Measurements from ENCODE around the gene CAPN1. TPM values are rescaled to one million over a fixed set of nuclear protein-coding genes. Genes with fewer than 3 reads are reported as not detected.

The CAPN1 gene
- total RNA-seq, 1 donor from 2014 or later = 24.3 TPM

DNA sequence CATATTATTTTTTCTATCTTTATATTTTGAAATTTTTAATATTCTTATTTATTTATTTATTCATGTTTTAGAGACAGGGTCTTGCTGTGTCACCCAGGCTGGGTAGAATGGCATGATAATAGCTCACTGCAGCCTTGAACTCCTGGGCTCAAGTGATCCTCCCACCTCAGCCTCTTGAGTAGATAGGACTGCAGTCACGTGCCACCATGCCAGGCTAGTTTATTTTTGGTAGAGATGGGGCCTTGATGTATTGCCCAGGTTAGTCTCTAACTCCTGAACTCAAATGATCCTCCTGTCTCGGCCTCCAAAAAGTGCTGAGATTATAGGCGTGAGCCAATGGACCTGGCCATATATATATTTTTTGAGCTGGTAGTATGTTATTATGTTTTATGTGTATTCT, 14.1 kb upstream of the CAPN1 start:
- Histone ChIP-seq H3K36me3 (no peaks in the 10 kb centered on the region), H3K4me1 (no peaks in the 10 kb centered on the region), H3K27me3 (no peaks in the 10 kb centered on the region), H2AFZ (replicated peaks) (no peak overlapping the region), H3K9me3 (ENCODE audit: low read depth) (no peaks in the 10 kb centered on the region), H3K4me3 (no peak overlapping the region), H3F3A (ENCODE audit: low read depth) (peaks cover 3% of the 10 kb centered on the region), H4K20me1 (ENCODE audit: low read depth) (no peaks in the 10 kb centered on the region), H3K79me2 (ENCODE audit: low read depth) (no peaks in the 10 kb centered on the region), H3K9ac (no peak overlapping the region), H3K4me2 (no peak overlapping the region), H3K27ac (no peak overlapping the region)
- Mint-ChIP-seq H3K4me1 (peaks cover 5% of the 10 kb centered on the region), H3K27me3 (ENCODE audit: insufficient read depth, low read depth) (no peaks in the 10 kb centered on the region), H3K27ac (no peak overlapping the region), H3K36me3 (no peaks in the 10 kb centered on the region), H3K4me3 (no peak overlapping the region), H3K9me3 (no peaks in the 10 kb centered on the region)
- DNase-seq (ENCODE audit: low spot score) = no peak
- TF ChIP-seq, protein P1, sequence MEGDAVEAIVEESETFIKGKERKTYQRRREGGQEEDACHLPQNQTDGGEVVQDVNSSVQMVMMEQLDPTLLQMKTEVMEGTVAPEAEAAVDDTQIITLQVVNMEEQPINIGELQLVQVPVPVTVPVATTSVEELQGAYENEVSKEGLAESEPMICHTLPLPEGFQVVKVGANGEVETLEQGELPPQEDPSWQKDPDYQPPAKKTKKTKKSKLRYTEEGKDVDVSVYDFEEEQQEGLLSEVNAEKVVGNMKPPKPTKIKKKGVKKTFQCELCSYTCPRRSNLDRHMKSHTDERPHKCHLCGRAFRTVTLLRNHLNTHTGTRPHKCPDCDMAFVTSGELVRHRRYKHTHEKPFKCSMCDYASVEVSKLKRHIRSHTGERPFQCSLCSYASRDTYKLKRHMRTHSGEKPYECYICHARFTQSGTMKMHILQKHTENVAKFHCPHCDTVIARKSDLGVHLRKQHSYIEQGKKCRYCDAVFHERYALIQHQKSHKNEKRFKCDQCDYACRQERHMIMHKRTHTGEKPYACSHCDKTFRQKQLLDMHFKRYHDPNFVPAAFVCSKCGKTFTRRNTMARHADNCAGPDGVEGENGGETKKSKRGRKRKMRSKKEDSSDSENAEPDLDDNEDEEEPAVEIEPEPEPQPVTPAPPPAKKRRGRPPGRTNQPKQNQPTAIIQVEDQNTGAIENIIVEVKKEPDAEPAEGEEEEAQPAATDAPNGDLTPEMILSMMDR (IDR thresholded peaks at IDR 0.05) = no peak
- no peak for TF ChIP-seq EZH2phosphoT487 (IDR thresholded peaks at IDR 0.05)
- no peak for TF ChIP-seq EZH2 (IDR thresholded peaks at IDR 0.05)

DNA sequence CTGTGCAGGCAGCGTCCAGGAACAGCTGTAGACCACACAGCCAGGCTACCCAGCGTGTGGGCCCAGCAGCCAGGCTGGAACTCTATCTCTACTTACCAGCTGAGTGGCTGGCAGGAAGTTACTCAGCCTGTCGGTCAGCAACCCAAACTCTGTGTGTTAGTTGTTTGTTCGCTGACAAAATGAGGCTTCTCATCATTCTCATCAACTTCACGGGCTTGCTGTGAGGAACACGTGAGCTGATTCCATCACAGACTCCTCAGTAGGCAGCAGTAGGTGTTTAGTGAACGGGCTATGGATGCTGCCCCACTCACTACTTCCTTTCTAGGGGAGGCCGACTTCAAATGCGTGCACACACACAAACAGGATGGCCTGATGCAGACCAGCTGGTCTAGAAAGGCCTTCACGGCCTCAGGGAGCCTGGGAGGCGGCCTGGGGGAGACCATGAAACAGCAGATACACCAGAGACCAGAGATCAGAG, 12.5 kb upstream of the CAPN1 start:
- TF ChIP-seq EZH2 (IDR thresholded peaks at IDR 0.05) (no peak), EZH2phosphoT487 (IDR thresholded peaks at IDR 0.05) (no peak)
- TF ChIP-seq, protein P1 (IDR thresholded peaks at IDR 0.05) = no peak
- H2AFZ ChIP-seq (replicated peaks) = peak overlapping the region; percentile 87
- no peaks in the 10 kb centered on the region for H3K79me2 ChIP-seq (ENCODE audit: low read depth)
- no peak overlapping the region for H3K4me3 ChIP-seq
- H3K9me3 ChIP-seq (ENCODE audit: low read depth) = no peaks in the 10 kb centered on the region
- Mint-ChIP-seq H3K27me3 (ENCODE audit: insufficient read depth, low read depth) (no peaks in the 10 kb centered on the region), H3K9me3 (no peaks in the 10 kb centered on the region), H3K4me1 (peaks cover 5% of the 10 kb centered on the region), H3K36me3 (no peaks in the 10 kb centered on the region), H3K27ac (peak overlapping the region; percentile 30), H3K4me3 (no peak overlapping the region)
- no peaks in the 10 kb centered on the region for H3K36me3 ChIP-seq
- H3K27ac ChIP-seq = no peak overlapping the region
- no peaks in the 10 kb centered on the region for H4K20me1 ChIP-seq (ENCODE audit: low read depth)
- DNase-seq (ENCODE audit: low spot score) = no peak
- H3K9ac ChIP-seq = no peak overlapping the region
- H3K4me1 ChIP-seq = no peaks in the 10 kb centered on the region
- H3F3A ChIP-seq (ENCODE audit: low read depth) = peaks cover 3% of the 10 kb centered on the region
- no peaks in the 10 kb centered on the region for H3K27me3 ChIP-seq
- H3K4me2 ChIP-seq = no peak overlapping the region

DNA sequence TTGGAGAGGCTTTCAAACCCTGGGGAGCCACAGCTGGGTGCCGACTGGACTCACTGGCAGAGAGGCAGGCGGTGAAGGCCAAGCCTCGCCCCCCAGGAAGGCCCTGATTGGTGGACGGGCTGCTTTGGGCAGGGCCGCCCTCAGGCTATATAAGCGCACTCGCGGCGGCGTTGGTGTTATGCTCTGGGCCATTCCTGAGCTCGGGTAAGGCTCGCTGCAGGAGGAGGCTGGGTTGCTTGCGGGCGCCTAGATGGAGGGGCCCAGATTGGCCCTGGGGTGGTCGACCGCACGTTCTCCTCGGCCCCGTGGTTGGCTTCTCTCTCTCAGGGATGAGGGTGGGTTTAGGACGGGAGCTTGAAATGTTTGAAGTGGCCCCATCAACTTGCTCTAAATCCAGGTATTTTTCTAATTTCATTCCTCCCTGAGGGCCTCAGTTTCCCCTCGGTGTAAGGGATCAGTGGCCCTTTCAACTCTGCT, 11.6 kb upstream of the CAPN1 start, which contains the start of gene SPDYC:
SPDYC (plus strand) TSS at position 176 of the 477 bp plus-strand sequence. CDS start 1,125 bp downstream, outside the sequence.
- TF ChIP-seq EZH2phosphoT487 (IDR thresholded peaks at IDR 0.05) = no peak
- TF ChIP-seq EZH2 (IDR thresholded peaks at IDR 0.05) = no peak
- TF ChIP-seq, protein P1 (IDR thresholded peaks at IDR 0.05) = no peak
- no peak for DNase-seq (ENCODE audit: low spot score)
- Histone ChIP-seq H3K79me2 (ENCODE audit: low read depth) (no peaks in the 10 kb centered on the region), H3K27me3 (no peaks in the 10 kb centered on the region), H3K9me3 (ENCODE audit: low read depth) (no peaks in the 10 kb centered on the region), H3F3A (ENCODE audit: low read depth) (peaks cover 3% of the 10 kb centered on the region), H3K36me3 (no peaks in the 10 kb centered on the region), H4K20me1 (ENCODE audit: low read depth) (no peaks in the 10 kb centered on the region), H3K4me2 (no peak within 1 kb of the TSS), H3K4me3 (no peak within 1 kb of the TSS), H3K4me1 (no peaks in the 10 kb centered on the region), H2AFZ (replicated peaks) (peak within 1 kb of the TSS; percentile 87), H3K9ac (no peak within 1 kb of the TSS), H3K27ac (no peak within 1 kb of the TSS)
- no peak within 1 kb of the TSS for H3K4me3 Mint-ChIP-seq
- H3K9me3 Mint-ChIP-seq = no peaks in the 10 kb centered on the region
- H3K27ac Mint-ChIP-seq = peak within 1 kb of the TSS; percentile 30
- H3K27me3 Mint-ChIP-seq (ENCODE audit: insufficient read depth, low read depth) = no peaks in the 10 kb centered on the region
- no peaks in the 10 kb centered on the region for H3K36me3 Mint-ChIP-seq
- H3K4me1 Mint-ChIP-seq = peaks cover 5% of the 10 kb centered on the region
